HAP-1 (cell line): ENCODE measurements around the gene KCNQ2.
"Not testable (repeated sequence)": the region's sequence is repeated elsewhere in the genome, so short reads cannot be mapped to it uniquely, and the experiment has no call there.

Experiments
- DNase-seq, 2 experiments: peaks; one replicate each; pipeline ENCODE4 v3.0.0-alpha.2; 2016 to 2020; ENCODE audit warnings: low spot score in 2 of 2
- H3K27me3 ChIP-seq: fragments of 250-450 bp; sonication (Bioruptor Pico); 2 replicates; pipeline ENCODE4 v1.5.1; 2020; ENCODE audit warnings: low read depth, mild to moderate bottlenecking, moderate library complexity
- H3K36me3 ChIP-seq: fragments of 250-450 bp; sonication (Bioruptor Pico); replicated peaks from 2 replicates; pipeline ENCODE4 v1.5.1; 2020; ENCODE audit warnings: mild to moderate bottlenecking
- H3K4me1 ChIP-seq: fragments of 250-450 bp; sonication (Bioruptor Pico); 2 replicates; pipeline ENCODE4 v1.5.1; 2020; ENCODE audit warnings: mild to moderate bottlenecking
- H3K4me3 ChIP-seq: fragments of 250-450 bp; sonication (Bioruptor Pico); 2 replicates; pipeline ENCODE4 v1.5.1; 2020; ENCODE audit warnings: mild to moderate bottlenecking, moderate library complexity
- H3K9me3 ChIP-seq: fragments of 250-450 bp; sonication (Bioruptor Pico); 2 replicates; pipeline ENCODE4 v1.5.1; 2020; ENCODE audit warnings: mild to moderate bottlenecking, moderate library complexity
- in situ Hi-C: fragments of 300-500 bp; cut with MboI; formaldehyde crosslinking; loops from 3 replicates; pipeline ENCODE4 v1.14.3; 2020; ENCODE audit warnings: low sequenced_read_pairs, inconsistent platforms, mixed read lengths

The KCNQ2 gene

GRCh38 chr20:63392465-63393365 is 79.7 kb downstream of the KCNQ2 start:
- no peaks in the 10 kb centered on the region for H3K36me3 ChIP-seq
- no peaks in the 10 kb centered on the region for H3K4me1 ChIP-seq
- no peak for DNase-seq
- peaks cover 11% of the 10 kb centered on the region; the same call in 1 of the 2 replicates for H3K27me3 ChIP-seq
- in situ Hi-C loops = no loop called here
- no peak overlapping the region for H3K4me3 ChIP-seq
- no peaks in the 10 kb centered on the region for H3K9me3 ChIP-seq

- Histone ChIP-seq H3K4me3 (no peak overlapping the region), H3K9me3 (peaks cover 12% of the 10 kb centered on the region), H3K4me1 (no peaks in the 10 kb centered on the region), H3K36me3 (no peaks in the 10 kb centered on the region), H3K27me3 (0 out of 2 replicates have a peak, but pooled peaks cover 10% of the 10 kb centered on the region)
- in situ Hi-C loops = no loop called here
- no peak for DNase-seq
Measured at GRCh38 chr20:63387917-63388316, 84.5 kb downstream of the KCNQ2 start.

- Histone ChIP-seq H3K36me3 (no peaks in the 10 kb centered on the region), H3K27me3 (0 out of 2 replicates have a peak, but pooled peaks cover 10% of the 10 kb centered on the region), H3K9me3 (peaks cover 12% of the 10 kb centered on the region), H3K4me3 (no peak overlapping the region), H3K4me1 (no peaks in the 10 kb centered on the region)
- in situ Hi-C loops = no loop called here
- no peak for DNase-seq
Measured at GRCh38 chr20:63387393-63387792, 85.1 kb downstream of the KCNQ2 start.

GRCh38 chr20:63386491-63386890 is 86.0 kb downstream of the KCNQ2 start:
- Histone ChIP-seq H3K9me3 (peaks cover 12% of the 10 kb centered on the region), H3K36me3 (no peaks in the 10 kb centered on the region), H3K4me1 (no peaks in the 10 kb centered on the region), H3K27me3 (0 out of 2 replicates have a peak, but pooled peaks cover 10% of the 10 kb centered on the region), H3K4me3 (no peak overlapping the region)
- in situ Hi-C loops = no loop called here
- no peak for DNase-seq

GRCh38 chr20:63385819-63386218 is 86.6 kb downstream of the KCNQ2 start:
- Histone ChIP-seq H3K4me3 (no peak overlapping the region), H3K9me3 (peaks cover 12% of the 10 kb centered on the region), H3K27me3 (0 out of 2 replicates have a peak, but pooled peaks cover 13% of the 10 kb centered on the region), H3K4me1 (no peaks in the 10 kb centered on the region), H3K36me3 (no peaks in the 10 kb centered on the region)
- in situ Hi-C loops = no loop called here
- DNase-seq = no peak

GRCh38 chr20:63384336-63384735 is 88.1 kb downstream of the KCNQ2 start:
- no peaks in the 10 kb centered on the region for H3K36me3 ChIP-seq
- in situ Hi-C loops = no loop called here
- peaks cover 13% of the 10 kb centered on the region; the same call in 1 of the 2 replicates for H3K27me3 ChIP-seq
- DNase-seq = no peak
- H3K4me1 ChIP-seq = no peaks in the 10 kb centered on the region
- H3K9me3 ChIP-seq = peaks cover 12% of the 10 kb centered on the region
- no peak overlapping the region for H3K4me3 ChIP-seq

- no peak overlapping the region for H3K4me3 ChIP-seq
- no peaks in the 10 kb centered on the region for H3K4me1 ChIP-seq
- no peak for DNase-seq
- H3K27me3 ChIP-seq = peaks cover 13% of the 10 kb centered on the region; the same call in 1 of the 2 replicates
- no peaks in the 10 kb centered on the region for H3K36me3 ChIP-seq
- peaks cover 12% of the 10 kb centered on the region for H3K9me3 ChIP-seq
- in situ Hi-C loops = no loop called here
Measured at GRCh38 chr20:63383556-63383955, 88.9 kb downstream of the KCNQ2 start.

GRCh38 chr20:63382551-63383300 is 89.7 kb downstream of the KCNQ2 start:
- Histone ChIP-seq H3K4me1 (no peaks in the 10 kb centered on the region), H3K9me3 (peaks cover 12% of the 10 kb centered on the region), H3K27me3 (peaks cover 17% of the 10 kb centered on the region; the same call in 1 of the 2 replicates), H3K36me3 (no peaks in the 10 kb centered on the region), H3K4me3 (no peak overlapping the region)
- in situ Hi-C loops = no loop called here
- no peak for DNase-seq

GRCh38 chr20:63381781-63382431 is 90.5 kb downstream of the KCNQ2 start:
- peaks cover 21% of the 10 kb centered on the region for H3K27me3 ChIP-seq
- no peak overlapping the region for H3K4me3 ChIP-seq
- DNase-seq = peak in 1 of 2 experiments; percentile 61
- in situ Hi-C loops = no loop called here
- no peaks in the 10 kb centered on the region for H3K36me3 ChIP-seq
- H3K9me3 ChIP-seq = peaks cover 12% of the 10 kb centered on the region
- H3K4me1 ChIP-seq = no peaks in the 10 kb centered on the region

- no peaks in the 10 kb centered on the region for H3K4me1 ChIP-seq
- H3K27me3 ChIP-seq = peaks cover 25% of the 10 kb centered on the region
- no peak overlapping the region for H3K4me3 ChIP-seq
- no peaks in the 10 kb centered on the region for H3K36me3 ChIP-seq
- H3K9me3 ChIP-seq = peaks cover 4% of the 10 kb centered on the region; the same call in 1 of the 2 replicates
- in situ Hi-C loops = no loop called here
- no peak for DNase-seq
Measured at GRCh38 chr20:63380346-63380870, 92.0 kb downstream of the KCNQ2 start.

- H3K36me3 ChIP-seq, H3K4me1 ChIP-seq, DNase-seq, H3K4me3 ChIP-seq, H3K9me3 ChIP-seq, in situ Hi-C loops: not testable (repeated sequence)
- H3K27me3 ChIP-seq = peaks cover 28% of the 10 kb centered on the region
Measured at GRCh38 chr20:63379872-63380271, 92.6 kb downstream of the KCNQ2 start.

GRCh38 chr20:63379296-63379695 is 93.2 kb downstream of the KCNQ2 start:
- in situ Hi-C loops = no loop called here
- Histone ChIP-seq H3K36me3 (no peaks in the 10 kb centered on the region), H3K4me1 (no peaks in the 10 kb centered on the region), H3K27me3 (peaks cover 33% of the 10 kb centered on the region), H3K4me3 (no peak overlapping the region), H3K9me3 (no peaks in the 10 kb centered on the region)
- DNase-seq = no peak

- Histone ChIP-seq H3K4me3 (no peak overlapping the region), H3K27me3 (peaks cover 38% of the 10 kb centered on the region), H3K9me3 (no peaks in the 10 kb centered on the region), H3K4me1 (no peaks in the 10 kb centered on the region), H3K36me3 (no peaks in the 10 kb centered on the region)
- no peak for DNase-seq
- in situ Hi-C loops = no loop called here
Measured at GRCh38 chr20:63378626-63379025, 93.8 kb downstream of the KCNQ2 start.
